Esophagus squamous epithelium (tissue), 5 donors: ENCODE data around the gene EGLN1. TPM values are rescaled to one million over a fixed set of nuclear protein-coding genes. Genes with fewer than 3 reads are reported as not detected.

Source experiments
- DNase-seq: peaks from one replicate; lab custom pipeline; 2025; lab: John Stamatoyannopoulos, UW
- H3K27ac ChIP-seq, 4 donors: fragments of 200-600 bp; sonication (generic); one replicate each; pipeline ENCODE4 v1.5.1; 2016 to 2019; ENCODE audit warnings: mild to moderate bottlenecking in 1 of 4
- H3K27me3 ChIP-seq, 4 donors: fragments of 200-600 bp; sonication (generic); 1 replicate in 3 of 4; 2 replicates in 1 of 4; pipeline versions ENCODE4 v1.5.1 to v1.6.0; 2017 to 2021; ENCODE audit warnings: antibody characterized with exemption in 1 of 4
- H3K36me3 ChIP-seq, 3 donors: fragments of 200-600 bp; sonication (generic); one replicate each; pipeline ENCODE4 v1.5.1; 2016 to 2019
- H3K4me1 ChIP-seq, 3 donors: fragments of 200-600 bp; sonication (generic); one replicate each; pipeline ENCODE4 v1.5.1; 2017 to 2019
- H3K4me3 ChIP-seq, 4 donors: fragments of 200-600 bp; sonication (generic); 1 replicate in 3 of 4; 2 replicates in 1 of 4; pipeline ENCODE4 v1.5.1; 2016 to 2019; ENCODE audit warnings: mild to moderate bottlenecking in 2 of 4, moderate library complexity in 1 of 4
- H3K9me3 ChIP-seq, 3 donors: fragments of 200-600 bp; sonication (generic); one replicate each; pipeline ENCODE4 v1.5.1; 2016 to 2019
- POLR2A ChIP-seq, 4 donors: fragments of 450-650 bp; IDR thresholded peaks; one replicate each; pipeline ENCODE4 v1.6.1; 2017; ENCODE audit warnings: antibody characterized with exemption in 4 of 4, mild to moderate bottlenecking in 4 of 4, moderate library complexity in 3 of 4
- whole genome bisulfite sequencing, 2 donors: methylation state at CpG; one replicate each; pipeline ENCODE4 v1.1.5; 2018; 5-methylcytosine and 5-hydroxymethylcytosine counted together
- intact Hi-C: fragments of 100-400 bp; cut with DNase I; formaldehyde crosslinking; loops from one replicate; pipeline ENCODE4 v1.15.0; 2022
- total RNA-seq, 4 donors: library from RNA; depleted of rRNA; stranded (reverse); fragments of >200 nt; gene quantifications; one replicate each; pipeline ENCODE4 v1.1.0, GENCODE V29; 2016
- TF ChIP-seq, protein P1 (sequence below), 6 experiments: fragments of 450-650 bp in 4 of 6; fragments of 200-600 bp in 2 of 6; sonication (generic) in 2 of 6; IDR thresholded peaks; one replicate each; pipeline ENCODE4 v1.5.1; 2016 to 2019; ENCODE audit warnings: antibody characterized with exemption in 6 of 6, mild to moderate bottlenecking in 4 of 6, moderate library complexity in 4 of 6
- donor health status: DM: yes; HTN: yes; CAD: no.

EGLN1 gene
- total RNA-seq, 4 donors from 2014 or later, result 21.8 to 36.0 (median 28.7) TPM

DNA sequence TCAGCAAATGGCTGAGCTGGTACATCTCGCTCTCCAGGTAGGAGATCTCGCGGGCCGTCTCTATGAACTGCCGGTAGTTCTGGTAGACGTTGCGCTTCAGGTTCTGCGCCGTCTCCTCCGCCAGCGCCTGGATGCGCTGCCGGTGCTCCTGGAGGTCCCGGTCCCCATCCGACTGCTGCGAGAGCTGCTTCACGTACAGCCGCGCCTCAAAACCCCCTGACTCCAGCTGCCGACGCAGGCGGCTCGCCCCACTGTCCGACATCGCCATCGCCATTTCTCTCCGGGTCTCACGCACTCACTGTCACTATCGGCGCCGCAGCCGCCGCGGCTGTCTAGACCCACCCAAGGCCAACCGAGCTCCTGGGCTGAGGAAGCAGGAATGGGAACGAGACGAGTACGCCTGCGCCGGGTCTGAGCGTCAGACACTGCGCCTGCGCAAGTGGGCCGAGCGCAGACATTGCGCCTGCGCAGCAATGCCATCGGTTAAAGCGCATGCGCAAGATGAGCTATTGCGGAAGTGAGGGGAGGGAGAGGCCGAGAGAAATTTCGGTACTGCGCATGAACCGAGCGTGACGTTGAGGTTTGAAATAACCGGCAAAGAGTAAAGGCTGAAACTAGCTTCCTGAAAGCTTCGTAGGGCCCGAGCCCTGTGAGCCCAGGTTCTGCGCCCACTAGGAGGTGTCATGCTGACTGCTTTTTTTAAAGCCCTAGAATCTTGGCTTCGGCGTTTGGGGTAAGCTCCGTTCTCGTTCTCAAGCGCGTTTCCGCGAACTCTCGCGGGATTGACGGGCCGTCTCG, 84.4 kb downstream of the EGLN1 start, which contains the start of gene EXOC8:
TSS of gene EXOC8 (minus strand) at position 381 of the 798 bp plus-strand sequence. CDS start at position 274, 107 bp downstream.
- 0% methylated on average over 28 to 31 of the region's 74 CpGs for WGBS, 2 donors
- Histone ChIP-seq H3K4me3 (peak within 1 kb of the TSS; percentile 71 to 91 (median 84)), H3K4me1 (peaks cover 24 to 73% (median 53%) of the 10 kb centered on the region in 3 donors)

DNA sequence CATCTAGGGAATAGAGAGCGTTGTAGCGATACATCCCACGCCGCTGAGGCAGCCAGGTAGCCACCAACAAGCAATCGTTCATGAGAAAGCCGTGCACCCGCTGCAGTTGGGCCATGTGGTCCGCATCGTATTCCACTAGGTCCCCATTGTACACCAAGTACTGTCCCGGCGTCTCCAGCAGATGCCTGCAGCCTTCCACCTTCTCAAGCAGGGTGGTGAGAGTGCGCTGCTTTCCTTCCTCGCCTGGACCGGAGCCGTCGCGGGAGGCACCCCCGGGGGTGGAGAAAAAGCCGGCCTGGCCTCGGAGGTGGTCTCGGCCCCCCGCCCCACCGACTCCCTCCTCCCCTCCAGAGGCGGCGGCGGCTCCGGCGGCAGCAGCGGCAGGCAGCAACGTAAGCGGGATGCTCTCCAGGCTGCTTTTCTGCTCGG, 85.0 kb downstream of the EGLN1 start:
- intact Hi-C loops, result no loop called here
- Histone ChIP-seq H3K4me3 (peak overlapping the region; percentile 71 to 91 (median 84)), H3K27me3 (no peaks in the 10 kb centered on the region), H3K4me1 (peaks cover 24 to 78% (median 53%) of the 10 kb centered on the region in 3 donors), H3K27ac (peak overlapping the region; percentile 91 to 98 (median 95)), H3K9me3 (no peaks in the 10 kb centered on the region), H3K36me3 (peaks cover 0 to 15% (median 0%) of the 10 kb centered on the region in 3 donors)
- DNase-seq, result no peak
- TF ChIP-seq, protein P1, sequence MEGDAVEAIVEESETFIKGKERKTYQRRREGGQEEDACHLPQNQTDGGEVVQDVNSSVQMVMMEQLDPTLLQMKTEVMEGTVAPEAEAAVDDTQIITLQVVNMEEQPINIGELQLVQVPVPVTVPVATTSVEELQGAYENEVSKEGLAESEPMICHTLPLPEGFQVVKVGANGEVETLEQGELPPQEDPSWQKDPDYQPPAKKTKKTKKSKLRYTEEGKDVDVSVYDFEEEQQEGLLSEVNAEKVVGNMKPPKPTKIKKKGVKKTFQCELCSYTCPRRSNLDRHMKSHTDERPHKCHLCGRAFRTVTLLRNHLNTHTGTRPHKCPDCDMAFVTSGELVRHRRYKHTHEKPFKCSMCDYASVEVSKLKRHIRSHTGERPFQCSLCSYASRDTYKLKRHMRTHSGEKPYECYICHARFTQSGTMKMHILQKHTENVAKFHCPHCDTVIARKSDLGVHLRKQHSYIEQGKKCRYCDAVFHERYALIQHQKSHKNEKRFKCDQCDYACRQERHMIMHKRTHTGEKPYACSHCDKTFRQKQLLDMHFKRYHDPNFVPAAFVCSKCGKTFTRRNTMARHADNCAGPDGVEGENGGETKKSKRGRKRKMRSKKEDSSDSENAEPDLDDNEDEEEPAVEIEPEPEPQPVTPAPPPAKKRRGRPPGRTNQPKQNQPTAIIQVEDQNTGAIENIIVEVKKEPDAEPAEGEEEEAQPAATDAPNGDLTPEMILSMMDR (IDR thresholded peaks at IDR 0.05), result no peak
- TF ChIP-seq POLR2A (IDR thresholded peaks at IDR 0.05), result no peak
- 0 to 2% methylated on average over 6 to 9 of the region's 32 CpGs for WGBS, 2 donors

More for the DNA sequence above, 84.4 kb downstream of the EGLN1 start, which contains the start of gene EXOC8:
- TF ChIP-seq, protein P1 (IDR thresholded peaks at IDR 0.05), result peak in 1 of 6 experiments; percentile 56
- TF ChIP-seq POLR2A (IDR thresholded peaks at IDR 0.05), result peak in 3 of 4 donors; percentile 91 to 92 (median 92)
- no peaks in the 10 kb centered on the region for H3K9me3 ChIP-seq
- intact Hi-C loops, result no loop called here
- peak; percentile 64 for DNase-seq
- peak within 1 kb of the TSS; percentile 91 to 98 (median 95) for H3K27ac ChIP-seq
- H3K36me3 ChIP-seq, result peaks cover 0 to 21% (median 0%) of the 10 kb centered on the region in 3 donors
- H3K27me3 ChIP-seq, result no peaks in the 10 kb centered on the region

DNA sequence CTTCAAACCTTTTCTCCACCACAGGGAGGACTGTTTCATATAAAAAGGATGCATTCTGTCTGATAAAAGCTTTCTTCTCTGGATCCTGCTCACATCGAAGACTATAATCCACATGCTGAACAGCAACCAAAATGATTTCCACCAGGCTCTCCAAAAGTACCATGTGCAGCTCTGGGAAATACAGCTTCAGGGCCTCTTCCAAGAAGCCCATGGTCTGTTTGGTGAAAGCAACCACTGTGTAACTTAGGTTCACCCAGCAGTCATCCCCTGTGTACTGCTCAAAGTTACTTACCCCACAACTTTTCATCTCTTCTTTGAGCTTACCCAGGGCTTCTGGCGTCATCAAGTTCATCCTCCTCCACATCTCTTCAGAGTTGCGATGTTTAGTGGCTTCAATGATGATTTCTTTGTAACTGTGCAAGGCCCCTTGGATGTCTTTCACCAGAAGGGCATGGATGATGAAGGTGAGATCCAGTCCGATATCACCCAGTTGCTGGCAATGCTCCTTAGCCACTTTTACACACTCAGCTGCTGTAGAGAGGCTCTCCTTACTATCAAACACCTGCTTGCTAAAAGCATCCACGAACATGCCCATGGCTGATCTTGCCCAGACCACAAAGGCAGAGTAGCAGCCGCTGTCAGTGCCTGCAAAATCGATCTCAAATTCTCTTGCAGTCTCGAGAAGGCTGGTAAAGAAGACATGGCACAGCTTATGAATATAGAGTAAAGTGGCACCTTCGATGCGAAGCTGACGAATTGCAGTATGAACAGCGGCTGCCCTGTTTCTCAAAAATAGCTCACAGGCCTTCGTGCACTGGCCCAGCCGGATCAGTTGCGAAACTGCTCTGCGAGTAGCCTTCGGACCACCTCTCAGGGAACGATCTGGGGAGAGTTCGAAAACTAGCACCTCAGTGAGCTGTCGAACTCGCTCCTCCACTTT, 86.2 kb downstream of the EGLN1 start:
- Histone ChIP-seq H3K27ac (peak overlapping the region in 1 of 4 donors; percentile 91), H3K9me3 (no peaks in the 10 kb centered on the region), H3K27me3 (no peaks in the 10 kb centered on the region), H3K36me3 (peaks cover 0 to 11% (median 0%) of the 10 kb centered on the region in 3 donors), H3K4me3 (peak overlapping the region; percentile 71 to 91 (median 84)), H3K4me1 (peaks cover 24 to 76% (median 53%) of the 10 kb centered on the region in 3 donors)
- no peak for DNase-seq
- intact Hi-C loops, result no loop called here
- WGBS, 2 donors, result 65 to 74% methylated on average over 13 to 17 of the region's 21 CpGs
- no peak for TF ChIP-seq POLR2A (IDR thresholded peaks at IDR 0.05)
- TF ChIP-seq, protein P1 (IDR thresholded peaks at IDR 0.05), result no peak

DNA sequence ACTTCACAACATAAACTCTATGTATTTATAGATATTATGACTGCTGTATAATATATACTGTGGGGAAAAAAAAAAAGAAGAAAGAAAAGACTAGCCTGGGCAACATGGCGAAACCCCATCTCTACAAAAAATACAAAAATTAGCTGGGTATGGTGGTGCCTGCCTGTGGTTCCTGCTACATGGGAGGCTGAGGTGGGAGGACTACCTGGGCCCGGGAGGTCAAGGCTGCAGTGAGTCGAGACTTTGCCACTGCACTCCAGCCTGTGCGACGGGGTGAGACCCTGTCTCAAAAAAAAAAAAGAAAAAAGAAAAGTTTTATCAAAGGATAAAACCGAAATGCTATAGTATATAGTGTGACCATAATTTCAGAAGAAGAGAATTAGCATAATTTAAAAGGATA, 87.1 kb downstream of the EGLN1 start:
- H3K9me3 ChIP-seq, result no peaks in the 10 kb centered on the region
- DNase-seq, result no peak
- WGBS, 2 donors, result 85 to 90% methylated on average over 6 of the region's 6 CpGs
- H3K27ac ChIP-seq, result no peak overlapping the region
- H3K4me1 ChIP-seq, result peaks cover 24 to 66% (median 50%) of the 10 kb centered on the region in 3 donors
- H3K36me3 ChIP-seq, result peaks cover 0 to 9% (median 0%) of the 10 kb centered on the region in 3 donors
- intact Hi-C loops, result no loop called here
- H3K4me3 ChIP-seq, result peak overlapping the region in 3 of 4 donors; percentile 71 to 91 (median 84)
- TF ChIP-seq, protein P1 (IDR thresholded peaks at IDR 0.05), result no peak
- TF ChIP-seq POLR2A (IDR thresholded peaks at IDR 0.05), result no peak
- H3K27me3 ChIP-seq, result no peaks in the 10 kb centered on the region
